Mesenteric fat pad (tissue), 1 donor: ENCODE results near the gene UBA7. TPM values are rescaled to one million over a fixed set of nuclear protein-coding genes. Genes with fewer than 3 reads are reported as not detected.

ENCODE experiments used
- microRNA-seq: library from miRNA; unstranded; fragments of <30 nt; microRNA quantifications from one replicate; pipeline ENCODE4 v1.2.0, GENCODE V29; 2020; ENCODE audit warnings: borderline number of aligned reads
- total RNA-seq: library from RNA; stranded (reverse); fragmentation: NEBNext Ultra II Directional; extraction: Animal tissue kit (Norgen Biotek cat#: 25700); gene quantifications from one replicate; pipeline ENCODE4 v1.2.1, GENCODE V29; 2021
- donor health status: DM: yes; HTN: yes; CAD: no.

Gene UBA7
- total RNA-seq, 1 donor from 2014 or later: 38.2 TPM

Small RNA genes within 50 kb of the gene (microRNA-seq; reads per million reads assigned to microRNA genes)
- gene MIR5193: not detected

Other genes with a start within 250 kb of the UBA7 start
- gene APEH, start 139.6 kb downstream of the UBA7 start, total RNA-seq: 51.1 TPM
- 5.7 TPM for gene MST1, start 124.5 kb downstream of the UBA7 start, total RNA-seq
- 42.1 TPM for gene RNF123, start 124.4 kb downstream of the UBA7 start, total RNA-seq
- gene AMIGO3, start 94.3 kb downstream of the UBA7 start, total RNA-seq: not detected
- gene GMPPB, start 90.0 kb downstream of the UBA7 start, total RNA-seq: 45.4 TPM
- 35.4 TPM for gene IP6K1, start 27.4 kb downstream of the UBA7 start, total RNA-seq
- gene CDHR4, start 14.1 kb downstream of the UBA7 start, total RNA-seq: not detected
- gene INKA1, start 10.7 kb downstream of the UBA7 start, total RNA-seq: 3.2 TPM
- gene TRAIP, start 42.6 kb upstream of the UBA7 start, total RNA-seq: 1.1 TPM
- gene CAMKV, start 56.0 kb upstream of the UBA7 start, total RNA-seq: not detected
- 1.8 TPM for gene MST1R, start 89.9 kb upstream of the UBA7 start, total RNA-seq
- 9.8 TPM for gene MON1A, start 115.9 kb upstream of the UBA7 start, total RNA-seq
- gene RBM6, start 126.2 kb upstream of the UBA7 start, total RNA-seq: 79.6 TPM